CD4-positive, alpha-beta memory T cell (primary cell): Measurements from ENCODE around the gene ORAI2. TPM values are rescaled to one million over a fixed set of nuclear protein-coding genes. Genes with fewer than 3 reads are reported as not detected.

Source experiments
- CTCF ChIA-PET: fragments of 350-600 bp; sonication (Branson Sonifier 250); formaldehyde crosslinking; loops from one replicate; lab custom pipeline; 2021; ENCODE audit warnings: inconsistent platforms; ENCODE audit not compliant: partially characterized antibody; lab: Charles Lee
- POLR2A ChIA-PET: fragments of 350-600 bp; sonication (Branson Sonifier 250); formaldehyde crosslinking; loops from one replicate; lab custom pipeline; 2021; ENCODE audit not compliant: partially characterized antibody; lab: Charles Lee
- DNase-seq, 5 donors: peaks; one replicate each; pipeline versions ENCODE4 v3.0.0 to v3.0.0-alpha.2; 2020 to 2022; ENCODE audit warnings: mixed read lengths in 1 of 5
- H3K27ac ChIP-seq: one replicate; pipeline ENCODE4 v1.7.0; 2013; ENCODE audit warnings: low read depth, low read length
- H3K27me3 ChIP-seq: 2 replicates; pipeline ENCODE4 v1.7.0; 2013; ENCODE audit warnings: mild to moderate bottlenecking, low read length, moderate library complexity; ENCODE audit not compliant: insufficient read depth
- H3K36me3 ChIP-seq: 2 replicates; pipeline ENCODE4 v1.7.0; 2013; ENCODE audit warnings: mild to moderate bottlenecking, low read length, moderate library complexity; ENCODE audit not compliant: insufficient read depth
- H3K4me1 ChIP-seq: 2 replicates; pipeline ENCODE4 v1.7.0; 2013; ENCODE audit warnings: mild to moderate bottlenecking, low read length, moderate library complexity; ENCODE audit not compliant: insufficient read depth
- H3K4me3 ChIP-seq, 2 donors: one replicate each; pipeline ENCODE4 v1.7.0; 2013; ENCODE audit warnings: low read length in 2 of 2, mild to moderate bottlenecking in 1 of 2
- H3K9me3 ChIP-seq, 2 donors: one replicate each; pipeline ENCODE4 v1.7.0; 2013; ENCODE audit warnings: low read length in 2 of 2, control low read depth in 1 of 2; ENCODE audit not compliant: control insufficient read depth in 1 of 2
- H3K27ac Mint-ChIP-seq, 7 donors: one replicate each; pipeline ENCODE4 v1.8.0; 2020 to 2021; ENCODE audit warnings: mixed read lengths in 7 of 7, mild to moderate bottlenecking in 6 of 7, inconsistent platforms in 3 of 7, moderate library complexity in 3 of 7
- H3K27me3 Mint-ChIP-seq, 2 donors: one replicate each; pipeline ENCODE4 v1.8.0; 2020 to 2021; ENCODE audit warnings: mixed read lengths in 2 of 2
- H3K36me3 Mint-ChIP-seq, 2 donors: one replicate each; pipeline ENCODE4 v1.8.0; 2020 to 2021; ENCODE audit warnings: mixed read lengths in 2 of 2, inconsistent platforms in 1 of 2, mild to moderate bottlenecking in 1 of 2
- H3K4me1 Mint-ChIP-seq, 4 donors: one replicate each; pipeline ENCODE4 v1.8.0; 2020 to 2021; ENCODE audit warnings: mixed read lengths in 4 of 4, mild to moderate bottlenecking in 1 of 4
- H3K4me3 Mint-ChIP-seq, 8 donors: one replicate each; pipeline ENCODE4 v1.8.0; 2020 to 2021; ENCODE audit warnings: mixed read lengths in 8 of 8, mild to moderate bottlenecking in 7 of 8, moderate library complexity in 6 of 8, inconsistent platforms in 3 of 8
- H3K9me3 Mint-ChIP-seq, 8 donors: one replicate each; pipeline ENCODE4 v1.8.0; 2020 to 2021; ENCODE audit warnings: mixed read lengths in 8 of 8, mild to moderate bottlenecking in 5 of 8, inconsistent platforms in 3 of 8, moderate library complexity in 1 of 8
- intact Hi-C: fragments of 100-400 bp; cut with micrococcal nuclease; formaldehyde crosslinking; loops from one replicate; pipeline ENCODE4 v1.15.1; 2023
- polyA plus RNA-seq, 2 donors: library from polyadenylated mRNA; unstranded; fragments of 300-500 nt; fragmentation: Illumina TruSeq; gene quantifications; one replicate each; pipeline ENCODE4 v1.2.3, GENCODE V29; 2021
- total RNA-seq, 2 experiments: library from RNA; stranded (reverse); gene quantifications; one replicate each; pipeline ENCODE4 v1.2.3, GENCODE V29; 2021

ORAI2 gene
- total and polyA plus RNA-seq, 4 experiments from 2014 or later, result 29.0 to 53.3 (median 37.2) TPM

- Mint-ChIP-seq H3K9me3 (peaks cover 0 to 2% (median 0%) of the 10 kb centered on the region in 8 donors), H3K36me3 (peaks cover 4 to 15% of the 10 kb centered on the region in 2 donors), H3K27me3 (no peaks in the 10 kb centered on the region), H3K4me3 (peak overlapping the region; percentile 80 to 90 (median 88)), H3K27ac (peak overlapping the region; percentile 88 to 95 (median 95)), H3K4me1 (peaks cover 26 to 58% (median 41%) of the 10 kb centered on the region in 4 donors)
- H3K4me3 ChIP-seq, result peak overlapping the region; percentile 74 to 76
- peak in 4 of 5 donors; percentile 16 to 32 (median 24) for DNase-seq
- ChIA-PET CTCF (interaction anchor here (1.4 to 4.7 kb wide), 5 partner anchors 14 to 30 kb away, joined by 3 to 30 read pairs (median 13); no protein-coding TSS in a partner anchor), POLR2A (interaction anchor here (0.6 to 16.0 kb wide), 7 partner anchors 9 to 71 kb away, joined by 3 to 496 read pairs (median 26); partner anchors contain the start of genes ALKBH4, LRWD1 and PRKRIP1)
- peaks cover 55% of the 10 kb centered on the region for H3K4me1 ChIP-seq
- no peaks in the 10 kb centered on the region for H3K9me3 ChIP-seq
- H3K36me3 ChIP-seq, result peaks cover 5% of the 10 kb centered on the region
- H3K27me3 ChIP-seq, result no peaks in the 10 kb centered on the region
- H3K27ac ChIP-seq, result peak overlapping the region; percentile 88
- intact Hi-C loops, result loop anchor here (1.0 kb wide), 1 partner anchor 31 kb away; no protein-coding TSS in a partner anchor
Observed at GRCh38 chr7:102434039-102434486, 688 bp downstream of the ORAI2 start.

GRCh38 chr7:102436118-102436517, 2.7 kb downstream of the ORAI2 start:
- Mint-ChIP-seq H3K36me3 (peaks cover 4 to 18% of the 10 kb centered on the region in 2 donors), H3K9me3 (no peaks in the 10 kb centered on the region), H3K4me1 (peaks cover 16 to 39% (median 27%) of the 10 kb centered on the region in 4 donors), H3K27me3 (no peaks in the 10 kb centered on the region), H3K4me3 (peak overlapping the region in 3 of 8 donors; percentile 53 to 62 (median 54)), H3K27ac (peak overlapping the region in 5 of 7 donors; percentile 33 to 95 (median 68))
- POLR2A ChIA-PET, result interaction anchor here (1.1 to 16.0 kb wide), 2 partner anchors 11 to 24 kb away, joined by 5 to 496 read pairs; no protein-coding TSS in a partner anchor
- no peak overlapping the region for H3K4me3 ChIP-seq
- H3K9me3 ChIP-seq, result no peaks in the 10 kb centered on the region
- peaks cover 34% of the 10 kb centered on the region for H3K4me1 ChIP-seq
- peaks cover 5% of the 10 kb centered on the region for H3K36me3 ChIP-seq
- H3K27ac ChIP-seq, result no peak overlapping the region
- DNase-seq, result no peak
- intact Hi-C loops, result no loop called here
- CTCF ChIA-PET, result interaction anchor here (1.3 to 4.7 kb wide), 5 partner anchors 10 to 32 kb away, joined by 6 to 30 read pairs (median 11); no protein-coding TSS in a partner anchor
- no peaks in the 10 kb centered on the region for H3K27me3 ChIP-seq

- Mint-ChIP-seq H3K27me3 (no peaks in the 10 kb centered on the region), H3K9me3 (no peaks in the 10 kb centered on the region), H3K36me3 (peaks cover 9 to 25% of the 10 kb centered on the region in 2 donors), H3K4me3 (no peak overlapping the region), H3K27ac (no peak overlapping the region), H3K4me1 (peaks cover 3 to 10% (median 5%) of the 10 kb centered on the region in 4 donors)
- no peaks in the 10 kb centered on the region for H3K27me3 ChIP-seq
- no peaks in the 10 kb centered on the region for H3K9me3 ChIP-seq
- no peak overlapping the region for H3K27ac ChIP-seq
- ChIA-PET CTCF (interaction anchor here (1.3 to 2.9 kb wide), 2 partner anchors 10 to 36 kb away, joined by 7 to 12 read pairs; no protein-coding TSS in a partner anchor), POLR2A (interaction anchor here (1.1 to 2.1 kb wide), 3 partner anchors 13 to 28 kb away, joined by 3 to 6 read pairs (median 5); no protein-coding TSS in a partner anchor)
- no peak for DNase-seq
- peaks cover 2% of the 10 kb centered on the region for H3K4me1 ChIP-seq
- peaks cover 5% of the 10 kb centered on the region for H3K36me3 ChIP-seq
- H3K4me3 ChIP-seq, result no peak overlapping the region
- intact Hi-C loops, result no loop called here
Observed at GRCh38 chr7:102439963-102440795, 6.8 kb downstream of the ORAI2 start.

GRCh38 chr7:102444961-102445673, 11.7 kb downstream of the ORAI2 start:
- Mint-ChIP-seq H3K4me1 (peaks cover 0 to under 1% (median 0%) of the 10 kb centered on the region in 4 donors), H3K4me3 (no peak overlapping the region), H3K27me3 (no peaks in the 10 kb centered on the region), H3K36me3 (peaks cover 5 to 32% of the 10 kb centered on the region in 2 donors), H3K9me3 (no peaks in the 10 kb centered on the region), H3K27ac (peak overlapping the region in 5 of 7 donors; percentile 23 to 89 (median 50))
- ChIA-PET POLR2A (interaction anchor here (1.1 kb wide), 1 partner anchor 19 kb away, joined by 3 read pairs; the partner anchor contains the start of gene ALKBH4), CTCF (interaction anchor here (1.0 to 2.1 kb wide), 3 partner anchors 30 to 40 kb away, joined by 3 to 8 read pairs (median 4); no protein-coding TSS in a partner anchor)
- Histone ChIP-seq H3K4me3 (no peak overlapping the region), H3K4me1 (no peaks in the 10 kb centered on the region), H3K27me3 (no peaks in the 10 kb centered on the region), H3K27ac (no peak overlapping the region), H3K9me3 (no peaks in the 10 kb centered on the region), H3K36me3 (peaks cover 7% of the 10 kb centered on the region)
- intact Hi-C loops, result no loop called here
- no peak for DNase-seq

- peaks cover 5 to 32% of the 10 kb centered on the region in 2 donors for H3K36me3 Mint-ChIP-seq
- Histone ChIP-seq H3K9me3 (no peaks in the 10 kb centered on the region), H3K27ac (no peak overlapping the region), H3K4me3 (no peak overlapping the region), H3K4me1 (no peaks in the 10 kb centered on the region), H3K27me3 (no peaks in the 10 kb centered on the region), H3K36me3 (peaks cover 7% of the 10 kb centered on the region)
- ChIA-PET CTCF (interaction anchor here (1.0 kb wide), 1 partner anchor 41 kb away, joined by 3 read pairs; no protein-coding TSS in a partner anchor), POLR2A (interaction anchor here (1.1 kb wide), 1 partner anchor 18 kb away, joined by 3 read pairs; the partner anchor contains the start of gene ALKBH4)
- H3K27ac Mint-ChIP-seq, result peak overlapping the region in 1 of 7 donors; percentile 52
- H3K4me1 Mint-ChIP-seq, result peaks cover 0 to 4% (median 2%) of the 10 kb centered on the region in 4 donors
- no peaks in the 10 kb centered on the region for H3K27me3 Mint-ChIP-seq
- intact Hi-C loops, result no loop called here
- DNase-seq, result no peak
- no peak overlapping the region for H3K4me3 Mint-ChIP-seq
- H3K9me3 Mint-ChIP-seq, result no peaks in the 10 kb centered on the region
Observed at GRCh38 chr7:102445674-102446071, 12.3 kb downstream of the ORAI2 start.

GRCh38 chr7:102446387-102447156, 13.2 kb downstream of the ORAI2 start:
- Mint-ChIP-seq H3K9me3 (no peaks in the 10 kb centered on the region), H3K4me1 (peaks cover 0 to 4% (median 2%) of the 10 kb centered on the region in 4 donors), H3K27me3 (no peaks in the 10 kb centered on the region), H3K4me3 (no peak overlapping the region), H3K36me3 (peaks cover 3 to 31% of the 10 kb centered on the region in 2 donors), H3K27ac (no peak overlapping the region)
- ChIA-PET CTCF (interaction anchor here (1.7 to 7.2 kb wide), 2 partner anchors 12 to 33 kb away, joined by 3 to 134 read pairs; partner anchors contain the start of gene ORAI2), POLR2A (interaction anchor here (1.1 kb wide), 1 partner anchor 17 kb away, joined by 3 read pairs; the partner anchor contains the start of gene ALKBH4)
- Histone ChIP-seq H3K9me3 (no peaks in the 10 kb centered on the region), H3K27ac (no peak overlapping the region), H3K27me3 (no peaks in the 10 kb centered on the region), H3K4me3 (no peak overlapping the region), H3K36me3 (peaks cover 7% of the 10 kb centered on the region), H3K4me1 (no peaks in the 10 kb centered on the region)
- intact Hi-C loops, result no loop called here
- DNase-seq, result no peak
